ENCODE results near the gene DPAGT1. TPM values are rescaled to one million over a fixed set of nuclear protein-coding genes. Genes with fewer than 3 reads are reported as not detected.
A peak's percentile ranks its signal among the peaks of the same experiment; 100 is the strongest.

Gene DPAGT1
- total and polyA plus RNA-seq, 2 experiments from 2014 or later = 37.2 to 52.6 TPM

- TF ChIP-seq REST (IDR thresholded peaks at IDR 0.05; ENCODE audit: unreplicated experiment) (no peak), ZNF331 (CRISPR knock-in tag; IDR thresholded peaks at IDR 0.05; ENCODE audit: low read depth) (no peak)
Measured at GRCh38 chr11:119111361-119111925, 9.8 kb upstream of the DPAGT1 start (continued).

GRCh38 chr11:119110439-119110838, 8.8 kb upstream of the DPAGT1 start:
- Histone ChIP-seq H3K4me1 (ENCODE audit: insufficient read depth) (peaks cover 20% of the 10 kb centered on the region), H3K9me2 (ENCODE audit: insufficient read depth) (no peaks in the 10 kb centered on the region), H3K4me3 (no peak overlapping the region), H3K79me2 (replicated peaks; ENCODE audit: insufficient read depth) (no peaks in the 10 kb centered on the region), H3K4me2 (no peak overlapping the region), H3K36me3 (ENCODE audit: insufficient read depth) (no peaks in the 10 kb centered on the region), H3K27ac (ENCODE audit: low read depth) (no peak overlapping the region), H2AFZ (no peak overlapping the region), H4K20me1 (replicated peaks; ENCODE audit: insufficient read depth) (no peaks in the 10 kb centered on the region), H3F3A (replicated peaks; ENCODE audit: low read depth) (peaks cover 5% of the 10 kb centered on the region; the same call in 1 of the 2 replicates), H3K27me3 (ENCODE audit: insufficient read depth) (peaks cover 20% of the 10 kb centered on the region)
- Mint-ChIP-seq H3K27ac (no peak overlapping the region), H3K9me3 (no peaks in the 10 kb centered on the region), H3K36me3 (ENCODE audit: low read depth) (no peaks in the 10 kb centered on the region; the same call in 2 of the 3 replicates), H3K4me3 (no peak overlapping the region; the same call in 2 of the 3 replicates), H3K4me1 (peaks cover 25% of the 10 kb centered on the region), H3K27me3 (ENCODE audit: insufficient read depth, low read depth, poor library complexity) (peaks cover 21% of the 10 kb centered on the region)
- no peak for ATAC-seq
- DNase-seq (ENCODE audit: low spot score) = peak; percentile 34
- TF ChIP-seq STAT1 (IDR thresholded peaks at IDR 0.05; ENCODE audit: unreplicated experiment) = no peak
- TF ChIP-seq JUNB (IDR thresholded peaks at IDR 0.05; ENCODE audit: unreplicated experiment) = no peak
- no peak for TF ChIP-seq REST (IDR thresholded peaks at IDR 0.05; ENCODE audit: unreplicated experiment)
- TF ChIP-seq ZNF462 (CRISPR knock-in tag; IDR thresholded peaks at IDR 0.05) = no peak
- TF ChIP-seq ZNF331 (CRISPR knock-in tag; IDR thresholded peaks at IDR 0.05; ENCODE audit: low read depth) = no peak
- no peak for TF ChIP-seq EZH2phosphoT487 (IDR thresholded peaks at IDR 0.05; ENCODE audit: unreplicated experiment)
- no peak for TF ChIP-seq NANOG (IDR thresholded peaks at IDR 0.05; ENCODE audit: borderline replicate concordance)
- no peak for TF ChIP-seq CREB1 (CRISPR knock-in tag; IDR thresholded peaks at IDR 0.05; ENCODE audit: low read depth)
- TF ChIP-seq ETS1 (IDR thresholded peaks at IDR 0.05) = no peak
- no peak for TF ChIP-seq POLR2AphosphoS5 (IDR thresholded peaks at IDR 0.05; ENCODE audit: low read depth)

All from GM23338 (cell line).